GM06990 (cell line): ENCODE results near the gene DGCR6.
"Not testable (repeated sequence)": the region's sequence is repeated elsewhere in the genome, so short reads cannot be mapped to it uniquely, and the experiment has no call there.

Experiments used
- DNase-seq: peaks from one replicate; pipeline ENCODE4 v3.0.0-alpha.2; 2011; ENCODE audit not compliant: insufficient read length; ENCODE audit errors: extremely low read depth
- H3K27me3 ChIP-seq: replicated peaks from 2 replicates; pipeline ENCODE4 v1.6.0; 2011; ENCODE audit warnings: low read length; ENCODE audit not compliant: control insufficient read depth, insufficient read depth
- H3K36me3 ChIP-seq: 2 replicates; pipeline ENCODE4 v1.5.1; 2011; ENCODE audit warnings: low read length; ENCODE audit not compliant: control insufficient read depth, insufficient read depth
- H3K4me3 ChIP-seq: replicated peaks from 2 replicates; pipeline ENCODE4 v1.5.1; 2011; ENCODE audit warnings: low read depth, mild to moderate bottlenecking, control low read depth, low read length
- CTCF ChIP-seq: IDR thresholded peaks from 2 replicates; pipeline ENCODE4 v1.5.1; 2011; ENCODE audit warnings: low read length, control low read depth, mild to moderate bottlenecking, inconsistent platforms; ENCODE audit not compliant: insufficient read depth, poor library complexity, severe bottlenecking

The DGCR6 gene

DNA sequence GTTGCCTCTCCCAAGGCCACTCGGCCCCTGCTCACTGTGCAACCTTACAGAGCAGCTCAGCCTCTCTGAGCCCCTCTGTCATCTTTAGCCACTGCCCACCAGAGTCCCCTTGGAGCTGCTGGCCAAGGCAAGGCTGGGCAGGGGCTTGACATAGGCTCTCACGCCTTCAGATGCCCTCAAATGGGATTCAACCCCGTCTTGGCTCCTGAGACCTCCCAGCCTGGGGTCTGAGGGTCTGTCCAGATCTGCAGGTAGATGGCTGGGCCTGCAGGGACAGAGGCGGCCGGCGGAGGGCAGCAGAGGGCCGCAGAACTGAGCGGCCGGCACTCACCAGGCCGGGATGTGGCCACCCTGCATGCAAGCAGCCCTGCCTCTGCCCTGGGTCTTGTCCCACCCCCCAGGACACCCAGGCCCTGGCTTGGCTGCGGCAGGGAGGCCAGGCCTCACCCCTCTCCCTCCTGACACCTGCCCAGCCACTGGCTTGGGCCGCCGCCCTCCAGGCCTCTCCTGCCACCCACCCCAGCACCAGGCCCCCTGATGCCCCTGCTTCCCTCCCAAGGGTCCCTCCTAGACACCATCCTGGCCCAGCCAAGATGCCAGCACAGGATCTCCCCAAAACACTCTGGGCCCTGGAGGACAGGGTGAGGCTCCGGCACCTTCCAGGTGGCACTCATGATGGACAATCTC is 48.3 kb downstream of the DGCR6 start:
- peak; percentile 46 for DNase-seq
- peak; percentile 88 for TF ChIP-seq CTCF

DNA sequence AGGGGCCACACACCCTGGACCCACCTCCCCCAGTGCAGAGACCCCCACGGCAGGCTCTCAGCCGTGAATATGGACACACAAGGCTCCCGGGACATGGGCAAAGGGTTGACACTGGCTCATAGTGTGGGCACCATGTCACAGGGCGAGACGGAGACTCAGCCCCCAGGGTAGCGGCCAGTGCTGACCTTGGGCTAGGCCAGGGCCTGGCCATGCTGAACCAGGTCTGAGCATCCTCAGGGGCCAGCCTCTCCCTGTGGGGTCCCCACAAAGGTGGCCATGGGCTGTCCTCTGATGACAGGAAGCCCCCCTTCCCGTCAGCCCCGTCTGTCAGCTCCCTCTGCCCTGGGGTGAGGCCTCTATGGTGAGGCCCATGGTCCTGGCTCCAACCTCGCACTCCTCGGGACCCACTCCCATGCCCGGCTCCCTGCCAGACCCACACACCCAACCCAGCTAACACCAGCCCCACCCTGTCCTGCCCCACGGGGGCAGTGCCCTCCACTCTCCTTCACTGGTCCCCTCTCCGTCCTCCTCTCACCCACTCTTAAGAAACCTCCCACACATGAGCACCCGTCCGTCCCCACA is 49.0 kb downstream of the DGCR6 start:
- no peaks in the 10 kb centered on the region; the same call in none of the 2 replicates for H3K27me3 ChIP-seq
- H3K36me3 ChIP-seq = no peaks in the 10 kb centered on the region
- no peak for DNase-seq
- no peak overlapping the region for H3K4me3 ChIP-seq
- no peak for TF ChIP-seq CTCF

More for the DNA sequence above, 48.3 kb downstream of the DGCR6 start:
- H3K27me3 ChIP-seq, H3K36me3 ChIP-seq, H3K4me3 ChIP-seq: not testable (repeated sequence)

GRCh38 chr22:18955696-18956095 is 49.6 kb downstream of the DGCR6 start:
- no peak for TF ChIP-seq CTCF

DNA sequence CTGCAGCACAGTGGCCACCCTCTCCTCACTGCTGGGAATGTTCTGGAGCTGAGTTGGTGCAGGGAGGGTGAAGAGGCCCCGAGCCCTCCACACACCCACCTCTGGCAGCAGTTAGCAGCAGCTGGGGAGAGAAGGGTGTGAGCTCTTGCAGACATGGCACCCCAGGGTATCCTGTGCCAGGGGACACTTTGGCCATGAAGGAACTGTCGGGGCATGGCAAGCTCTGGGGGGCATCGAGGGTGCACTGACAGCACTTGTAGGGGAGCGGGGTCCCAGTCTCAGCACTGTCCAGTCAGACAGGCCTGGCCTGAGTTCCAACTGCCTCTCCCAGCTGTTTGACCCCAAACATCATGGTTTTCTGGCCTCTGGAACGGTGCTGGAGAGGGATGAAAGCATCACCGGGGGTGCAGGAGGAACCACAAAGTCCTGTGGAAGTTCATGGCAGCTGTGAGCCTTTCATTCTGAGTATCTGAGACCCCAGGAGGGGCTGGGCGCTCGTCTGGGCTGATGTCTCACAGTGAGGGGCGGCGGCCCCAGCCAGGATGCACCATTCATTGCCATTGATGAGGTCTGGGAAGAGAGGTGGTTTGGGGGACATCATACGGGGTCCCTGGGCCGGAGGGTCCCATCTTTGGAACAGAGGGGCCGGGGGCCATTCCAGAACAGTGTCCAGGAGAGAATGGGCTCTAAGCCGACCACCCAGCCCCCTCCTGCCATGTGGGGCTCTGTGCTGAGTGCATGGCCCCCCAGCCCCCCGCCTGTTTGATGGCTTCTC is 50.2 kb downstream of the DGCR6 start:
- DNase-seq, H3K36me3 ChIP-seq, H3K4me3 ChIP-seq, H3K27me3 ChIP-seq: not testable (repeated sequence)

More at GRCh38 chr22:18955696-18956095, 49.6 kb downstream of the DGCR6 start:
- no peak for DNase-seq
- Histone ChIP-seq H3K27me3 (no peaks in the 10 kb centered on the region; the same call in 1 of the 2 replicates), H3K4me3 (no peak overlapping the region), H3K36me3 (no peaks in the 10 kb centered on the region)

DNA sequence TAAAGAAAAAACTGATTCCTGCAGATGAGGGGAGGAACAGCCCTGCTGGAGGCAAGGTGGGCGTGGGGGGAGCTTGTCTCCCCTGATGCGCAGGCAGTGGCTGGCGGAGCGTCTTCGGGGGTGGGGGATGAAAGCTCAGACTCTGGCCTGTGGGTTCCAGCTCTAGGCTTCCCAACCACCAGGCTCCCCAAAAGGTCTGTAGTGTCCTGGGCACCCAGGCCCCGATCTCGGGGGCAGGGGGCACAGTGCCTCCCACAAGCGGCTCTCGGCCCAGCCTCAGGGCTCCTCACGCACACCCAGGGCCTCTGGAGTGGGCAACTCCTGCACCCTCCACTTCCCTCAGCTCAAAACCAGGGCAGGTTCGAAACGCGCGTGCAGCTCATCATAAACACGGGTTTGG is 50.8 kb downstream of the DGCR6 start:
- DNase-seq, H3K36me3 ChIP-seq, H3K4me3 ChIP-seq, H3K27me3 ChIP-seq: not testable (repeated sequence)

GRCh38 chr22:18957621-18958320 is 51.7 kb downstream of the DGCR6 start:
- DNase-seq = not testable (repeated sequence)

GRCh38 chr22:18958321-18958705 is 52.2 kb downstream of the DGCR6 start:
- not testable (repeated sequence) for H3K36me3 ChIP-seq, H3K27me3 ChIP-seq, DNase-seq, H3K4me3 ChIP-seq

More at GRCh38 chr22:18957621-18958320, 51.7 kb downstream of the DGCR6 start:
- H3K4me3 ChIP-seq, H3K36me3 ChIP-seq, H3K27me3 ChIP-seq: not testable (repeated sequence)

DNA sequence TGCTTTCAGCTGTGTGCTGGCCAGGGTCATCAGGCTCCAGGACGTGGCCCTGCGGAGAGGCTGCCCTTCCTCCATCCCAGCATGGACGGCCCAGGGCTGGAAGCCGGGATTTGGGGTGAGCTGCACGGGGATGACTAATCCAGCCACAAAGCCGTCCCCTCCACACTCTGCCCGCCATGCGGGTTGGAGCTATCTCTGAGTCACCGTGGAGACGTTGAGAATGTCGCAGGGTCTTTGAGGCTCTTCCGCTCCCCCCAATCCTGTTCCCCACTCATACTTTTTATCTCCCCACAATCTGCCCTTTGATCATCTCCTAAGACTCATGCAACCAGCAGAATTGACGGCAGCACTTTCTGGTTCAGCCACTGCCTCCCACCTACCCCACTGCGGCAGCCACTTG is 52.6 kb downstream of the DGCR6 start:
- DNase-seq, H3K27me3 ChIP-seq, H3K4me3 ChIP-seq, H3K36me3 ChIP-seq: not testable (repeated sequence)

GRCh38 chr22:18959266-18959665 is 53.1 kb downstream of the DGCR6 start:
- not testable (repeated sequence) for H3K27me3 ChIP-seq, H3K4me3 ChIP-seq, DNase-seq, H3K36me3 ChIP-seq

DNA sequence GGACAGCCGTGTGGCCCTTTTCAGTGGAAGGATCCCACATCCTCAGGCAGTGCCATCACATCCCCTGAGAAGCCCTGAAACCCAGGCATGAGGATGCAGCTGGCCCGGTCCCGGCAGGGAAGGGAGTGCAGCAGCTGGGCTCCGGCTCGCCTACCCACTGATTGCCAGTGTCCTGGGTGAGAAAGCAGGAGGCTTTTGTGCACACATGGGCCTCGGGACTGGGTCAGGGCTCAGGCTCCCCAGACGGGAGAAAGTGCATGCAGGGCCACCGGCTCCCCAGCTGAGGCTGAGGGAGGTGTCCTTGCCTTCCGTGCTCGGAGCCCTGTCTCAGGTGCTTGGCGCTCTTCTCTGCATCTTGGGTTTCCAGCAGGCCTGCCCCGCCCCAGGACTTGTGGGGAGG is 53.6 kb downstream of the DGCR6 start:
- H3K27me3 ChIP-seq, H3K36me3 ChIP-seq, DNase-seq, H3K4me3 ChIP-seq: not testable (repeated sequence)
